A549 (cell line): ENCODE data around the gene BLCAP. TPM values are rescaled to one million over a fixed set of nuclear protein-coding genes. Genes with fewer than 3 reads are reported as not detected.

Experiments
- ATAC-seq, 2 experiments: fragments of 200-7000 bp in 1 of 2; fragments of >200 bp in 1 of 2; cut with Nextera tagmentation in 1 of 2; cut with Tn5 transposase in 1 of 2; 3 replicates each; pipeline versions ENCODE4 v1.8.0 to v1.9.1; 2018 to 2020; ENCODE audit warnings: mild to moderate bottlenecking in 1 of 2, moderate library complexity in 1 of 2
- CTCF ChIA-PET: fragments of 300-600 bp; sonication (Branson Sonifier 250); formaldehyde crosslinking; extraction: SDS; loops from one replicate; lab custom pipeline; 2021; ENCODE audit warnings: antibody characterized with exemption, inconsistent platforms; lab: Yijun Ruan, JAX
- POLR2A ChIA-PET: fragments of 350-600 bp; formaldehyde crosslinking; extraction: SDS; loops from one replicate; lab custom pipeline; 2021; ENCODE audit warnings: antibody characterized with exemption, inconsistent platforms; lab: Yijun Ruan, JAX
- DNase-seq, 2 experiments: peaks; one replicate each; pipeline versions ENCODE4 v3.0.0 to v3.0.0-alpha.2; 2011 to 2016; ENCODE audit warnings: low read depth in 1 of 2, low spot score in 1 of 2
- FAIRE-seq: peaks from 2 replicates; lab custom pipeline; 2011; peaks lifted over from hg19 to GRCh38; lab: Jason Lieb, UNC
- H3K27ac ChIP-seq, 2 experiments: fragments of >200 bp; sonication (Bioruptor Twin); formaldehyde crosslinking; 3 replicates each; pipeline ENCODE4 v1.5.1; 2016 to 2017
- H3K4me1 ChIP-seq: fragments of >200 bp; sonication (Bioruptor Twin); formaldehyde crosslinking; 3 replicates; pipeline ENCODE4 v1.6.1; 2016
- H3K4me2 ChIP-seq: fragments of >200 bp; sonication (Bioruptor Twin); formaldehyde crosslinking; 3 replicates; pipeline ENCODE4 v1.6.1; 2016
- H3K4me3 ChIP-seq: fragments of >200 bp; sonication (Bioruptor Twin); formaldehyde crosslinking; 3 replicates; pipeline ENCODE4 v1.5.1; 2016
- H3K9me3 ChIP-seq: fragments of >200 bp; sonication (Bioruptor Twin); formaldehyde crosslinking; 3 replicates; pipeline ENCODE4 v1.6.1; 2016
- ATOH8 ChIP-seq: fragments of 250-450 bp; sonication (Bioruptor Pico); IDR thresholded peaks from 2 replicates; pipeline ENCODE4 v1.5.0; 2020; ENCODE audit warnings: low read depth, mild to moderate bottlenecking, moderate library complexity
- CBX2 ChIP-seq: fragments of 200-600 bp; sonication (generic); IDR thresholded peaks from 2 replicates; pipeline ENCODE4 v1.6.1; 2016; ENCODE audit warnings: low read depth, mild to moderate bottlenecking, borderline replicate concordance
- CHD2 ChIP-seq: fragments of 150-350 bp; IDR thresholded peaks from 2 replicates; pipeline ENCODE4 v1.6.1; 2014; ENCODE audit warnings: low read length; ENCODE audit not compliant: partially characterized antibody
- CTCF ChIP-seq: fragments of >200 bp; sonication (Bioruptor Twin); formaldehyde crosslinking; IDR thresholded peaks from 3 replicates; pipeline ENCODE4 v1.5.1; 2016
- E2F6 ChIP-seq: IDR thresholded peaks from 2 replicates; pipeline ENCODE4 v1.6.1; 2012; ENCODE audit warnings: low read depth, borderline replicate concordance
- ELK1 ChIP-seq: fragments of 150-350 bp; IDR thresholded peaks from 2 replicates; pipeline ENCODE4 v1.6.1; 2014; ENCODE audit warnings: low read depth, mild to moderate bottlenecking, low read length
- EP300 ChIP-seq, 2 experiments: fragments of >200 bp; sonication (Bioruptor Twin); formaldehyde crosslinking; IDR thresholded peaks; 2 replicates in 1 of 2; 3 replicates in 1 of 2; pipeline ENCODE4 v1.6.1; 2016 to 2017
- ESRRA ChIP-seq: fragments of 150-350 bp; IDR thresholded peaks from 2 replicates; pipeline ENCODE4 v1.6.1; 2014; ENCODE audit warnings: mild to moderate bottlenecking, low read length, borderline replicate concordance
- HES2 ChIP-seq: fragments of >200 bp; sonication (Bioruptor Twin); formaldehyde crosslinking; IDR thresholded peaks from 2 replicates; pipeline ENCODE4 v1.6.1; 2016
- JUN ChIP-seq, 2 experiments: fragments of >200 bp; sonication (Bioruptor Twin); formaldehyde crosslinking; IDR thresholded peaks; 2 replicates in 1 of 2; 3 replicates in 1 of 2; pipeline ENCODE4 v1.6.1; 2016 to 2017
- JUNB ChIP-seq: fragments of >200 bp; sonication (Bioruptor Twin); formaldehyde crosslinking; IDR thresholded peaks from 2 replicates; pipeline ENCODE4 v1.6.1; 2016
- KDM1A ChIP-seq: fragments of 200-600 bp; sonication (generic); IDR thresholded peaks from 2 replicates; pipeline ENCODE4 v1.6.1; 2016; ENCODE audit warnings: low read depth, mild to moderate bottlenecking
- KDM5A ChIP-seq: fragments of 200-600 bp; sonication (generic); IDR thresholded peaks from 2 replicates; pipeline ENCODE4 v1.6.1; 2016; ENCODE audit warnings: antibody characterized with exemption, mild to moderate bottlenecking
- NFE2L2 ChIP-seq: fragments of 150-350 bp; conservative IDR thresholded peaks from 2 replicates; pipeline ENCODE4 v1.6.1; 2014; ENCODE audit warnings: low read length
- NR3C1 ChIP-seq: fragments of >200 bp; sonication (Bioruptor Twin); formaldehyde crosslinking; IDR thresholded peaks from 3 replicates; pipeline ENCODE4 v1.6.1; 2017
- PBX3 ChIP-seq: IDR thresholded peaks from 2 replicates; pipeline ENCODE4 v1.6.1; 2012
- RCOR1 ChIP-seq: fragments of 150-350 bp; IDR thresholded peaks from 2 replicates; pipeline ENCODE4 v1.6.1; 2014; ENCODE audit warnings: antibody characterized with exemption, low read length, low read depth
- RFX5 ChIP-seq: fragments of 450-650 bp; IDR thresholded peaks from 2 replicates; pipeline ENCODE4 v1.7.1; 2014; ENCODE audit warnings: antibody characterized with exemption, mild to moderate bottlenecking, moderate library complexity
- SREBF2 ChIP-seq: fragments of 450-650 bp; IDR thresholded peaks from 2 replicates; pipeline ENCODE4 v1.6.1; 2014; ENCODE audit warnings: mild to moderate bottlenecking, moderate library complexity
- WGBS: methylation state at CpG from one replicate; pipeline ENCODE4 v1.1.6; 2017; ENCODE audit errors: missing lambda C conversion rate; 5-methylcytosine and 5-hydroxymethylcytosine counted together
- polyA plus RNA-seq, 4 experiments: library from polyadenylated mRNA; depleted of rRNA in 3 of 4; stranded (reverse); fragments of >200 nt; fragmentation: RNase III in 1 of 4; extraction: RNeasy Plus Mini Kit Qiagen cat#74134 plus additional on column Dnase treatment in 1 of 4; gene quantifications; 2 replicates in 3 of 4; 3 replicates in 1 of 4; pipeline ENCODE4 v1.2.3, GENCODE V29; 2011 to 2017

Gene BLCAP
- polyA plus RNA-seq, 2 of the 4 experiments (the other 2 are of a cell fraction) = 30.3 to 49.0 TPM

- no peak for ATAC-seq
- no peak for DNase-seq
- WGBS = 55% methylated on average over 2 of the region's 2 CpGs
- TF ChIP-seq CBX2 (no peak), JUNB (no peak), RFX5 (no peak), NFE2L2 (no peak), PBX3 (no peak), ATOH8 (no peak)
- Histone ChIP-seq H3K4me3 (no peak overlapping the region), H3K4me1 (peaks cover 3% of the 10 kb centered on the region; the same call in 1 of the 3 replicates), H3K4me2 (no peak overlapping the region), H3K9me3 (no peaks in the 10 kb centered on the region), H3K27ac (no peak overlapping the region)
- ChIA-PET CTCF (no interaction called here), POLR2A (no interaction called here)
- no peak for FAIRE-seq
Observed at GRCh38 chr20:37498066-37498665, 29.5 kb downstream of the BLCAP start.

GRCh38 chr20:37494796-37495195 is 32.9 kb downstream of the BLCAP start:
- whole genome bisulfite sequencing = 64% methylated on average over 5 of the region's 5 CpGs
- ChIA-PET POLR2A (no interaction called here), CTCF (interaction anchor here (0.6 to 1.7 kb wide), 3 partner anchors 29 to 212 kb away, joined by 3 to 4 read pairs (median 4); no protein-coding TSS in a partner anchor)

GRCh38 chr20:37494301-37494700 is 33.4 kb downstream of the BLCAP start:
- DNase-seq = no peak
- ATAC-seq = no peak
- peaks cover 3% of the 10 kb centered on the region; the same call in 1 of the 3 replicates for H3K4me1 ChIP-seq
- WGBS = 69% methylated on average over 8 of the region's 8 CpGs
- CTCF ChIA-PET = interaction anchor here (1.1 to 1.7 kb wide), 3 partner anchors 28 to 212 kb away, joined by 3 to 4 read pairs (median 3); no protein-coding TSS in a partner anchor
- H3K9me3 ChIP-seq = no peaks in the 10 kb centered on the region
- POLR2A ChIA-PET = no interaction called here
- no peak for TF ChIP-seq KDM1A
- no peak overlapping the region for H3K4me3 ChIP-seq
- H3K27ac ChIP-seq = no peak overlapping the region
- H3K4me2 ChIP-seq = no peak overlapping the region
- FAIRE-seq = no peak

More at GRCh38 chr20:37494796-37495195, 32.9 kb downstream of the BLCAP start:
- no peak overlapping the region for H3K4me3 ChIP-seq
- no peak for FAIRE-seq
- ATAC-seq = no peak
- H3K4me2 ChIP-seq = no peak overlapping the region
- H3K27ac ChIP-seq = no peak overlapping the region
- TF ChIP-seq ELK1 = no peak
- TF ChIP-seq NR3C1 = no peak
- no peak for TF ChIP-seq JUN (IDR thresholded peaks at IDR 0.05)
- TF ChIP-seq KDM5A = no peak
- no peak for DNase-seq
- H3K9me3 ChIP-seq = no peaks in the 10 kb centered on the region
- peaks cover 3% of the 10 kb centered on the region; the same call in 1 of the 3 replicates for H3K4me1 ChIP-seq

GRCh38 chr20:37492945-37493344 is 34.7 kb downstream of the BLCAP start:
- Histone ChIP-seq H3K4me3 (no peak overlapping the region), H3K4me1 (no peaks in the 10 kb centered on the region), H3K9me3 (no peaks in the 10 kb centered on the region), H3K4me2 (no peak overlapping the region), H3K27ac (no peak overlapping the region)
- ChIA-PET CTCF (interaction anchor here (0.7 to 1.3 kb wide), 3 partner anchors 10 to 37 kb away, joined by 3 read pairs; no protein-coding TSS in a partner anchor), POLR2A (no interaction called here)
- ATAC-seq = no peak
- TF ChIP-seq SREBF2 = no peak
- TF ChIP-seq HES2 = no peak
- no peak for TF ChIP-seq RCOR1
- no peak for TF ChIP-seq CHD2
- TF ChIP-seq E2F6 = no peak
- no peak for TF ChIP-seq CTCF
- TF ChIP-seq KDM5A = no peak
- TF ChIP-seq EP300 (IDR thresholded peaks at IDR 0.05) = no peak
- TF ChIP-seq NFE2L2 = no peak
- TF ChIP-seq ESRRA = no peak
- TF ChIP-seq PBX3 = no peak
- 7% methylated on average over 2 of the region's 2 CpGs for WGBS
- no peak for DNase-seq
- FAIRE-seq = no peak
